HG02840 (cell line): Measurements from ENCODE around the gene ALDH1A2.

ENCODE experiments used
- ATAC-seq: cut with Tn5 transposase; IDR thresholded peaks from one replicate; pipeline ENCODE4 v1.9.1; 2021; ENCODE audit warnings: mild to moderate bottlenecking, moderate library complexity, moderate number of reproducible peaks; ENCODE audit not compliant: unreplicated experiment, low FRiP score

Gene ALDH1A2

DNA sequence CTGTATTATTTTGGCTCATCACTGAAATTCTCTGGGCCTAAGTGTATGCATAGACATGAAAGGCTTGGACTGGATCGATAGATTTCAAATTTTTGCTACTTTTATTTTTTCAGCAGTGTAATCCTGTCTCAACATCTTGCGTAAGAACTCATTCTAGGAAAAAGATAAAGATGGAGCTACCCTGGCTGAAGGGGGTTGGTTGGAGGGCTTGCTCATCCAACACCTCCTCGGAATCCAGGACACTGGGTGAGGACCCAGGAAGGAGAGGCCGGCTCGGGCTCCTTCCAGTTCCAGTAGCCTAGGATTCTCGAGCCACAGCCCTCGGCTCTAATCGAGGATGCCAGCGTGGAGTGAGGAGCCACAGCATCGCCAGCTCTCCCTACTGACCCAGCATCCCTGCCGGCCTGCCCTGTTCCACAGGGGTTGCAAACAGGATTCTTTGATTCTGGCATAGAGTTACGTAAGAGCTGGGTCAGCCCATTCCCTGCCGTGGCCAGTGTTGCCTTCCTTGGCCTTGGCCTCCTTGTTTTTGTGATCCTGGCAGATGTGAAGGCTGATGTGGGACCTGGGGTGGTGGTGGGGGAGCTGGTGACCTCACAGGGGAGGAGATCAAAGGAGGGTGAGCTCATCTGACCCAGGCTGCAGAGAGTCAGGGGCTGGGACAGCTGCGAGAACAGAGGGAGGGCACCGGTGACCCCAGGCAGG is 149.5 kb downstream of the ALDH1A2 start:
- no peak for ATAC-seq

- no peak for ATAC-seq
Observed at GRCh38 chr15:57914350-57915055, 151.0 kb downstream of the ALDH1A2 start.

DNA sequence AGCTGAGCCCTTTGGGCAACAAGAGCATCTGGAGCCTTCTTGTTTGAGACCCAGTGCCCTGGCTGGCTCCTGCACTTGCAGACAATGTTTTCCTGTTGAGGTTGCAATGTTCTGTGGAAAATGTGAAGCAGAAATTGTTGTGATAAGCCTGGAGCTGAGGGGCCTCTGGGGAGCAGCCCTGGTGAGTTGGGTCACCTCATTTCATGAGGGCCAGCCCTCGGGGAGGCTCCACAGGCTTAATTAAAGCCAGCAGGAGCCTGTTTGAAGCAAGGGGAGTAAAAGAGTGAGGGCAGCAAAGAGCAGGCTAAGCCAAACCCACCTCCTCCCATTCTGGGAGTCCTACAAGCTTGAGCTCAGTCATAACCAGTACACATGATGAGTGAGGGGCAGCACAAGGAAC is 154.3 kb downstream of the ALDH1A2 start:
- no peak for ATAC-seq

GRCh38 chr15:57910672-57911071 is 154.8 kb downstream of the ALDH1A2 start:
- ATAC-seq, result no peak

GRCh38 chr15:57909388-57909787 is 156.1 kb downstream of the ALDH1A2 start:
- no peak for ATAC-seq

DNA sequence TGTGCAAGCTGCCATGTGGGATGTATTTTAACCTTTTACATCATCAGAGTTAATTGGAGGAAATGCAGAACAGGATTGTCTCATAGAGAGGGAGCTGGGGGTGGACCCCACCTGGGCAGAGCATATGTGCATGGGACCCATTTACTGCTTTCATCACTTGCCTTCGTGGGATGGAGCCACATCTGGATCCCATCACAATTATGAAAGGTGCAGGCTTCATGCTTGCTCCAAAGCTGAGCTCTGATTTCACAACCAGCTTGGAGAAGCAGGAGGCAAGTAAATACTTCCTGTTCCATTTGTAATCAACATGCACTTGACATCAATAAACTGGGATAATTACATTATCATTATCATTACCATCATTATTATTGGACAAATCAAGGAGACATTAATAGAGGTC is 161.9 kb downstream of the ALDH1A2 start:
- ATAC-seq, result no peak
